T-helper 1 cell treated with Interleukin-12 subunit alpha and Interleukin-12 subunit beta and Interleukin-4 antibody, amounts not matched to agents 30 μg/mL and 1 μg/mL, for 36 hours (primary cell): ENCODE results near the gene PLEKHA3.
"Not testable (repeated sequence)": the region's sequence is repeated elsewhere in the genome, so short reads cannot be mapped to it uniquely, and the experiment has no call there.

Experiments used
- H3K27ac Mint-ChIP-seq: one replicate; pipeline ENCODE4 v1.8.0; 2021; ENCODE audit warnings: mild to moderate bottlenecking, mixed read lengths
- H3K27me3 Mint-ChIP-seq: one replicate; pipeline ENCODE4 v1.8.0; 2021; ENCODE audit warnings: low read depth, mixed read lengths
- H3K36me3 Mint-ChIP-seq: one replicate; pipeline ENCODE4 v1.8.0; 2021; ENCODE audit warnings: low read depth, mixed read lengths
- H3K4me1 Mint-ChIP-seq: one replicate; pipeline ENCODE4 v1.8.0; 2021; ENCODE audit warnings: low read depth, mixed read lengths
- H3K4me3 Mint-ChIP-seq: one replicate; pipeline ENCODE4 v1.8.0; 2021; ENCODE audit warnings: mild to moderate bottlenecking, moderate library complexity, mixed read lengths
- H3K9me3 Mint-ChIP-seq: one replicate; pipeline ENCODE4 v1.8.0; 2021; ENCODE audit warnings: mixed read lengths

PLEKHA3 gene

GRCh38 chr2:178480227-178481181 is at the start of gene PLEKHA3:
TSS of gene PLEKHA3 (plus strand) at chr2:178480457. CDS start at chr2:178480870, 413 bp downstream.
- Mint-ChIP-seq H3K4me3 (peak within 1 kb of the TSS; percentile 97), H3K27me3 (no peaks in the 10 kb centered on the region), H3K9me3 (no peaks in the 10 kb centered on the region), H3K36me3 (peaks cover 7% of the 10 kb centered on the region), H3K4me1 (peaks cover 49% of the 10 kb centered on the region), H3K27ac (peak within 1 kb of the TSS; percentile 99)

- Mint-ChIP-seq H3K27ac (no peak overlapping the region), H3K4me1 (peaks cover 3% of the 10 kb centered on the region), H3K27me3 (no peaks in the 10 kb centered on the region), H3K9me3 (no peaks in the 10 kb centered on the region), H3K36me3 (peaks cover 39% of the 10 kb centered on the region), H3K4me3 (no peak overlapping the region)
Measured at GRCh38 chr2:178436662-178437061, 43.6 kb upstream of the PLEKHA3 start.

- Mint-ChIP-seq H3K27me3 (no peaks in the 10 kb centered on the region), H3K4me3 (no peak overlapping the region), H3K9me3 (no peaks in the 10 kb centered on the region), H3K27ac (no peak overlapping the region), H3K4me1 (peaks cover 3% of the 10 kb centered on the region), H3K36me3 (peaks cover 45% of the 10 kb centered on the region)
Measured at GRCh38 chr2:178441426-178441825, 38.8 kb upstream of the PLEKHA3 start.

GRCh38 chr2:178448968-178449661 is 31.1 kb upstream of the PLEKHA3 start:
- peaks cover 19% of the 10 kb centered on the region for H3K36me3 Mint-ChIP-seq
- no peak overlapping the region for H3K27ac Mint-ChIP-seq
- H3K4me3 Mint-ChIP-seq = peak overlapping the region; percentile 21
- peaks cover 24% of the 10 kb centered on the region for H3K4me1 Mint-ChIP-seq
- no peaks in the 10 kb centered on the region for H3K9me3 Mint-ChIP-seq
- H3K27me3 Mint-ChIP-seq = peaks cover 7% of the 10 kb centered on the region

- Mint-ChIP-seq H3K36me3 (peaks cover 18% of the 10 kb centered on the region), H3K4me3 (peak overlapping the region; percentile 86), H3K27me3 (peaks cover 11% of the 10 kb centered on the region), H3K4me1 (peaks cover 23% of the 10 kb centered on the region), H3K9me3 (no peaks in the 10 kb centered on the region), H3K27ac (peak overlapping the region; percentile 89)
Measured at GRCh38 chr2:178449700-178450523, 30.3 kb upstream of the PLEKHA3 start.

GRCh38 chr2:178450524-178450773 is 29.8 kb upstream of the PLEKHA3 start:
- Mint-ChIP-seq H3K4me1 (peaks cover 22% of the 10 kb centered on the region), H3K27ac (peak overlapping the region; percentile 89), H3K27me3 (peaks cover 11% of the 10 kb centered on the region), H3K9me3 (no peaks in the 10 kb centered on the region), H3K4me3 (peak overlapping the region; percentile 86), H3K36me3 (peaks cover 14% of the 10 kb centered on the region)

GRCh38 chr2:178450774-178451525 is 29.3 kb upstream of the PLEKHA3 start, which contains the start of the genes PJVK and PRKRA:
TSS of gene PJVK (plus strand) at chr2:178451378. CDS start at chr2:178453410, 2,032 bp downstream.
TSS of gene PRKRA (minus strand) at chr2:178451175. CDS start at chr2:178451030, 145 bp downstream.
- H3K4me1 Mint-ChIP-seq = peaks cover 22% of the 10 kb centered on the region
- peaks cover 14% of the 10 kb centered on the region for H3K36me3 Mint-ChIP-seq
- peaks cover 13% of the 10 kb centered on the region for H3K27me3 Mint-ChIP-seq
- H3K27ac Mint-ChIP-seq = peak within 1 kb of the TSS; percentile 90
- peak within 1 kb of the TSS; percentile 87 for H3K4me3 Mint-ChIP-seq
- no peaks in the 10 kb centered on the region for H3K9me3 Mint-ChIP-seq

- peaks cover 7% of the 10 kb centered on the region for H3K36me3 Mint-ChIP-seq
- no peak overlapping the region for H3K27ac Mint-ChIP-seq
- H3K4me1 Mint-ChIP-seq = peaks cover 22% of the 10 kb centered on the region
- H3K4me3 Mint-ChIP-seq = peak overlapping the region; percentile 57
- H3K27me3 Mint-ChIP-seq = peaks cover 14% of the 10 kb centered on the region
- H3K9me3 Mint-ChIP-seq = no peaks in the 10 kb centered on the region
Measured at GRCh38 chr2:178452334-178452733, 27.9 kb upstream of the PLEKHA3 start.

GRCh38 chr2:178452870-178453269 is 27.4 kb upstream of the PLEKHA3 start:
- H3K9me3 Mint-ChIP-seq = no peaks in the 10 kb centered on the region
- H3K4me3 Mint-ChIP-seq = no peak overlapping the region
- H3K27me3 Mint-ChIP-seq = peaks cover 14% of the 10 kb centered on the region
- H3K4me1 Mint-ChIP-seq = peaks cover 22% of the 10 kb centered on the region
- no peak overlapping the region for H3K27ac Mint-ChIP-seq
- peaks cover 6% of the 10 kb centered on the region for H3K36me3 Mint-ChIP-seq

- H3K4me3 Mint-ChIP-seq = no peak overlapping the region
- peaks cover 1% of the 10 kb centered on the region for H3K36me3 Mint-ChIP-seq
- peaks cover 4% of the 10 kb centered on the region for H3K4me1 Mint-ChIP-seq
- no peaks in the 10 kb centered on the region for H3K9me3 Mint-ChIP-seq
- H3K27me3 Mint-ChIP-seq = peaks cover 14% of the 10 kb centered on the region
- H3K27ac Mint-ChIP-seq = no peak overlapping the region
Measured at GRCh38 chr2:178455947-178456346, 24.3 kb upstream of the PLEKHA3 start.

- H3K4me3 Mint-ChIP-seq = no peak overlapping the region
- H3K36me3 Mint-ChIP-seq = peaks cover 1% of the 10 kb centered on the region
- H3K4me1 Mint-ChIP-seq = peaks cover under 1% of the 10 kb centered on the region
- H3K27ac Mint-ChIP-seq = no peak overlapping the region
- H3K27me3 Mint-ChIP-seq = peaks cover 11% of the 10 kb centered on the region
- no peaks in the 10 kb centered on the region for H3K9me3 Mint-ChIP-seq
Measured at GRCh38 chr2:178457390-178457886, 22.8 kb upstream of the PLEKHA3 start.

GRCh38 chr2:178469219-178469849 is 10.9 kb upstream of the PLEKHA3 start:
- no peaks in the 10 kb centered on the region for H3K9me3 Mint-ChIP-seq

GRCh38 chr2:178471313-178471712 is 8.9 kb upstream of the PLEKHA3 start:
- not testable (repeated sequence) for H3K27ac Mint-ChIP-seq, H3K9me3 Mint-ChIP-seq, H3K4me1 Mint-ChIP-seq

More at GRCh38 chr2:178469219-178469849, 10.9 kb upstream of the PLEKHA3 start:
- Mint-ChIP-seq H3K4me3 (no peak overlapping the region), H3K27ac (no peak overlapping the region), H3K4me1 (peaks cover 3% of the 10 kb centered on the region), H3K27me3 (no peaks in the 10 kb centered on the region), H3K36me3 (no peaks in the 10 kb centered on the region)

More at GRCh38 chr2:178471313-178471712, 8.9 kb upstream of the PLEKHA3 start:
- not testable (repeated sequence) for H3K27me3 Mint-ChIP-seq, H3K4me3 Mint-ChIP-seq, H3K36me3 Mint-ChIP-seq
